ENCODE measurements around the gene RO60. TPM values are rescaled to one million over a fixed set of nuclear protein-coding genes. Genes with fewer than 3 reads are reported as not detected.
"Not testable (repeated sequence)": the region's sequence is repeated elsewhere in the genome, so short reads cannot be mapped to it uniquely, and the experiment has no call there.

Gene RO60
- total RNA-seq, 4 donors from 2014 or later = 40.3 to 106 (median 64.4) TPM

- intact Hi-C loops (cut with DNase I; ENCODE audit: low total_unique reads) = no loop called here
- no peak overlapping the region for H3K4me3 ChIP-seq (ENCODE audit: low read depth, poor library complexity, severe bottlenecking)
- no peak for DNase-seq (ENCODE audit: low spot score in 2 of 2)
- TF ChIP-seq, protein P1, sequence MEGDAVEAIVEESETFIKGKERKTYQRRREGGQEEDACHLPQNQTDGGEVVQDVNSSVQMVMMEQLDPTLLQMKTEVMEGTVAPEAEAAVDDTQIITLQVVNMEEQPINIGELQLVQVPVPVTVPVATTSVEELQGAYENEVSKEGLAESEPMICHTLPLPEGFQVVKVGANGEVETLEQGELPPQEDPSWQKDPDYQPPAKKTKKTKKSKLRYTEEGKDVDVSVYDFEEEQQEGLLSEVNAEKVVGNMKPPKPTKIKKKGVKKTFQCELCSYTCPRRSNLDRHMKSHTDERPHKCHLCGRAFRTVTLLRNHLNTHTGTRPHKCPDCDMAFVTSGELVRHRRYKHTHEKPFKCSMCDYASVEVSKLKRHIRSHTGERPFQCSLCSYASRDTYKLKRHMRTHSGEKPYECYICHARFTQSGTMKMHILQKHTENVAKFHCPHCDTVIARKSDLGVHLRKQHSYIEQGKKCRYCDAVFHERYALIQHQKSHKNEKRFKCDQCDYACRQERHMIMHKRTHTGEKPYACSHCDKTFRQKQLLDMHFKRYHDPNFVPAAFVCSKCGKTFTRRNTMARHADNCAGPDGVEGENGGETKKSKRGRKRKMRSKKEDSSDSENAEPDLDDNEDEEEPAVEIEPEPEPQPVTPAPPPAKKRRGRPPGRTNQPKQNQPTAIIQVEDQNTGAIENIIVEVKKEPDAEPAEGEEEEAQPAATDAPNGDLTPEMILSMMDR (IDR thresholded peaks at IDR 0.05) = no peak
- TF ChIP-seq POLR2A (IDR thresholded peaks at IDR 0.05) = no peak
Observed at GRCh38 chr1:193033610-193034009, 25.8 kb upstream of the RO60 start.

GRCh38 chr1:193036337-193037047 is 22.9 kb upstream of the RO60 start:
- H3K4me3 ChIP-seq (ENCODE audit: low read depth, poor library complexity, severe bottlenecking) = no peak overlapping the region
- TF ChIP-seq, protein P1 (IDR thresholded peaks at IDR 0.05) = no peak
- no peak for TF ChIP-seq POLR2A (IDR thresholded peaks at IDR 0.05)
- intact Hi-C loops (cut with DNase I; ENCODE audit: low total_unique reads) = no loop called here
- no peak for DNase-seq (ENCODE audit: low spot score in 2 of 2)
- WGBS, 2 donors = 98 to 99% methylated on average over 3 of the region's 3 CpGs

GRCh38 chr1:193040011-193040410 is 19.4 kb upstream of the RO60 start:
- WGBS, 2 donors = 91 to 92% methylated on average over 3 of the region's 3 CpGs
- no peak overlapping the region for H3K4me3 ChIP-seq (ENCODE audit: low read depth, poor library complexity, severe bottlenecking)
- TF ChIP-seq POLR2A (IDR thresholded peaks at IDR 0.05) = no peak
- TF ChIP-seq, protein P1 (IDR thresholded peaks at IDR 0.05) = no peak
- intact Hi-C loops (cut with DNase I; ENCODE audit: low total_unique reads) = no loop called here
- DNase-seq (ENCODE audit: low spot score in 2 of 2) = no peak

- intact Hi-C loops (cut with DNase I; ENCODE audit: low total_unique reads) = no loop called here
- no peak overlapping the region for H3K4me3 ChIP-seq (ENCODE audit: low read depth, poor library complexity, severe bottlenecking)
- TF ChIP-seq, protein P1 (IDR thresholded peaks at IDR 0.05) = no peak
- no peak for DNase-seq (ENCODE audit: low spot score in 2 of 2)
- WGBS, 2 donors = 84 to 96% methylated on average over 1 of the region's 1 CpG
Observed at GRCh38 chr1:193042766-193043691, 16.4 kb upstream of the RO60 start.

DNA sequence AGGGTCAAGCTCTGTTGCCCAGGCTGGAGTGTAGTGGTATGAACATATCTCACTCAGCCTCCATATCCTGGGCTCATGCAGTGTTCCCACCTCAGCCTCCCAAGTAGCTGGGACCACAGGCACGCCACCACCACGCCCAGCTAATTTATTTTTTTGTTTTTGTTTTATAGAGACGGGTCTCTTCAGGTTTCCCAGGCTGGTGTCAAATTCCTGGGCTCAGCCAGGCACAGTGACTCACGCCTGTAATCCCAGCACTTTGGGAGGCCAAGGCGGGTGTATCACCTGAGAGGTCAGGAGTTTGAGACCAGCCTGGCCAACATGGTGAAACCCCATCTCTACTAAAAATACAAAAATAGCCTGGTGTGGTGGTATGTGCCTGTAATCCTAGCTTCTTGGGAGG is 10.5 kb upstream of the RO60 start:
- 89 to 94% methylated on average over 5 of the region's 5 CpGs for WGBS, 2 donors
- DNase-seq (ENCODE audit: low spot score in 2 of 2); H3K4me3 ChIP-seq (ENCODE audit: low read depth, poor library complexity, severe bottlenecking); intact Hi-C loops (cut with DNase I; ENCODE audit: low total_unique reads): not testable (repeated sequence)

- TF ChIP-seq, protein P1 (IDR thresholded peaks at IDR 0.05) = no peak
- TF ChIP-seq POLR2A (IDR thresholded peaks at IDR 0.05) = no peak
- no peak for DNase-seq (ENCODE audit: low spot score in 2 of 2)
- intact Hi-C loops (cut with DNase I; ENCODE audit: low total_unique reads) = no loop called here
- 69 to 73% methylated on average over 4 of the region's 4 CpGs for WGBS, 2 donors
- no peak overlapping the region for H3K4me3 ChIP-seq (ENCODE audit: low read depth, poor library complexity, severe bottlenecking)
Observed at GRCh38 chr1:193054169-193054675, 5.2 kb upstream of the RO60 start.

Measured in lower leg skin (tissue), 4 donors.